Left lung (tissue), 10 donors: ENCODE data around the gene LMAN2L. TPM values are rescaled to one million over a fixed set of nuclear protein-coding genes. Genes with fewer than 3 reads are reported as not detected.

ENCODE experiments used
- ATAC-seq: fragments of 200-7000 bp; cut with Tn5 transposase; one replicate; pipeline ENCODE4 v1.9.1; 2020; ENCODE audit warnings: moderate library complexity
- DNase-seq, 4 donors: peaks; one replicate each; pipeline ENCODE4 v3.0.0-alpha.2; 2013 to 2020
- H3K27ac ChIP-seq, 2 donors: fragments of 200-600 bp; sonication (generic) in 1 of 2; one replicate each; pipeline versions ENCODE4 v1.5.0 to v1.8.0; 2020 to 2021
- H3K27me3 ChIP-seq, 2 donors: fragments of 200-600 bp; sonication (generic) in 1 of 2; one replicate each; pipeline versions ENCODE4 v1.5.0 to v1.8.0; 2020 to 2021
- H3K36me3 ChIP-seq, 2 donors: fragments of 200-600 bp; sonication (generic) in 1 of 2; one replicate each; pipeline versions ENCODE4 v1.5.0 to v1.8.0; 2020 to 2021
- H3K4me1 ChIP-seq, 2 donors: fragments of 200-600 bp; one replicate each; pipeline ENCODE4 v1.8.0; 2021
- H3K4me3 ChIP-seq, 2 donors: fragments of 200-600 bp; sonication (generic) in 1 of 2; one replicate each; pipeline versions ENCODE4 v1.5.0 to v1.8.0; 2020 to 2021; ENCODE audit warnings: mild to moderate bottlenecking in 1 of 2
- H3K9me3 ChIP-seq, 2 donors: fragments of 200-600 bp; sonication (generic) in 1 of 2; one replicate each; pipeline versions ENCODE4 v1.5.0 to v1.8.0; 2020 to 2021
- CTCF ChIP-seq, 2 donors: fragments of 200-600 bp; sonication (generic) in 1 of 2; IDR thresholded peaks; one replicate each; pipeline versions ENCODE4 v1.5.0 to v1.8.0; 2021; ENCODE audit warnings: antibody characterized with exemption in 2 of 2
- intact Hi-C, 2 donors: fragments of 100-400 bp; cut with DNase I; formaldehyde crosslinking; loops; one replicate each; pipeline versions ENCODE4 v1.11.2 to v1.14.2; 2022
- polyA plus RNA-seq, 6 donors: library from polyadenylated mRNA; unstranded; fragments of 120-200 nt; gene quantifications; one replicate each; pipeline ENCODE4 v1.2.1, GENCODE V29; 2013; ENCODE audit not compliant: insufficient read length in 6 of 6
- total RNA-seq, 2 donors: library from RNA; stranded (reverse); fragmentation: NEBNext Ultra II Directional; extraction: Animal tissue kit (Norgen Biotek cat#: 25700); gene quantifications; one replicate each; pipeline ENCODE4 v1.2.1, GENCODE V29; 2021
- donor health status: DM: no; HTN: yes; CAD: no.
- donor health status: DM: no; HTN: no; CAD: no.

The LMAN2L gene
- total and polyA plus RNA-seq, 8 donors: 18.4 to 54.7 (median 47.6) TPM

GRCh38 chr2:96664366-96664925 lies 75.4 kb downstream of the LMAN2L start:
- H3K9me3 ChIP-seq: peaks cover 0 to 5% of the 10 kb centered on the region in 2 donors
- ATAC-seq (peak; percentile 8), DNase-seq (no peak)
- no peaks in the 10 kb centered on the region for H3K27me3 ChIP-seq
- no peak overlapping the region for H3K4me3 ChIP-seq
- H3K36me3 ChIP-seq: no peaks in the 10 kb centered on the region
- intact Hi-C loops: no loop called here
- no peak for TF ChIP-seq CTCF (IDR thresholded peaks at IDR 0.05)
- peaks cover 7 to 17% of the 10 kb centered on the region in 2 donors for H3K4me1 ChIP-seq
- peak overlapping the region; percentile 65 to 66 for H3K27ac ChIP-seq

GRCh38 chr2:96663829-96664228 lies 76.0 kb downstream of the LMAN2L start:
- peak in 1 of 4 donors; percentile 54 for DNase-seq
- H3K27ac ChIP-seq: peak overlapping the region in 1 of 2 donors; percentile 66
- peak; percentile 78 for ATAC-seq

GRCh38 chr2:96663177-96663576 lies 76.7 kb downstream of the LMAN2L start:
- Histone ChIP-seq H3K9me3 (peaks cover 0 to 5% of the 10 kb centered on the region in 2 donors), H3K27ac (peak overlapping the region in 1 of 2 donors; percentile 19), H3K36me3 (no peaks in the 10 kb centered on the region), H3K27me3 (no peaks in the 10 kb centered on the region), H3K4me3 (no peak overlapping the region), H3K4me1 (peaks cover 7 to 17% of the 10 kb centered on the region in 2 donors)
- ATAC-seq (peak; percentile 24), DNase-seq (peak in 1 of 4 donors; percentile 21)
- no peak for TF ChIP-seq CTCF (IDR thresholded peaks at IDR 0.05)
- intact Hi-C loops: no loop called here

More at GRCh38 chr2:96663829-96664228, 76.0 kb downstream of the LMAN2L start:
- H3K4me3 ChIP-seq: no peak overlapping the region
- intact Hi-C loops: no loop called here
- peaks cover 0 to 5% of the 10 kb centered on the region in 2 donors for H3K9me3 ChIP-seq
- no peaks in the 10 kb centered on the region for H3K36me3 ChIP-seq
- no peak for TF ChIP-seq CTCF (IDR thresholded peaks at IDR 0.05)
- H3K27me3 ChIP-seq: no peaks in the 10 kb centered on the region
- peaks cover 7 to 17% of the 10 kb centered on the region in 2 donors for H3K4me1 ChIP-seq

GRCh38 chr2:96662360-96662759 lies 77.5 kb downstream of the LMAN2L start:
- no peak for TF ChIP-seq CTCF (IDR thresholded peaks at IDR 0.05)
- H3K27ac ChIP-seq: no peak overlapping the region
- intact Hi-C loops: no loop called here

GRCh38 chr2:96661324-96661723 lies 78.5 kb downstream of the LMAN2L start:
- intact Hi-C loops: no loop called here
- peaks cover 0 to 5% of the 10 kb centered on the region in 2 donors for H3K9me3 ChIP-seq
- H3K27ac ChIP-seq: no peak overlapping the region
- TF ChIP-seq CTCF (IDR thresholded peaks at IDR 0.05): no peak
- H3K27me3 ChIP-seq: no peaks in the 10 kb centered on the region
- DNase-seq (no peak), ATAC-seq (no peak)
- no peak overlapping the region for H3K4me3 ChIP-seq
- no peaks in the 10 kb centered on the region for H3K36me3 ChIP-seq
- peaks cover 7 to 23% of the 10 kb centered on the region in 2 donors for H3K4me1 ChIP-seq

More at GRCh38 chr2:96662360-96662759, 77.5 kb downstream of the LMAN2L start:
- DNase-seq: no peak
- Histone ChIP-seq H3K27me3 (no peaks in the 10 kb centered on the region), H3K4me1 (peaks cover 7 to 17% of the 10 kb centered on the region in 2 donors), H3K36me3 (no peaks in the 10 kb centered on the region), H3K9me3 (peaks cover 0 to 5% of the 10 kb centered on the region in 2 donors), H3K4me3 (no peak overlapping the region)
- no peak for ATAC-seq
